ENCODE data around the gene DUT. TPM values are rescaled to one million over a fixed set of nuclear protein-coding genes. Genes with fewer than 3 reads are reported as not detected.

Gene DUT
- total RNA-seq, 1 experiment from 2014 or later: 57.1 TPM

DNA sequence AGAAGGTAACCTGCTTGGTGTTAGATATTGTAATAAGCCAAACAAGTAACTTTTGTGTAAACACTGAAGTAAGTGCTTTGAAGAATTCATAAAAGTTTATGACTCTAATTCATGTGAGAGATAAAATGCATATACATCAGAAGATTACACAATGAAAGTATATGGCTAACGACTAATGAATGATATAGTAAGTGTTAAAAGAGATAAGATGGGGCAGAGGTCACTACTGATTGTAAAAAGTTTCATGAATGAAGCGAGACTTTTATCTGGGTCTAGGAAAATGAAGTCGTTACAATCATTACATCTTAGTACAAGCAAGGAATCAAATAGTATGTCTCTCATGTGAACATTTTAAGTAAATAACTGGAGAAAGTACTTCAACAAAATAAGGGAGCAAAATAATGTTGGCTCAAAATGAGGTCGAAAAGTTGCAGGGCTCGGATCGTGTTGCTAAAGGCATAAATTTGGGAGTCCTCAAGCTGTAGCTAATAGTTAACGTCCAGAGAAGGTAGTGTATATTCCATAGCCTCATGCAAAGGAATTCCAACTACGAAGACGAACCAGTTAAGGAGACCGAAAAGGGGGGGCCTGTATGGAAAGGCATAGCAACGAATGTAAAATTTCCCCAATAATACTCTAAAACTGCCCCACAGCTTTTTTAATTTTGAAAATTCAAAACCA lies 984 bp upstream of the DUT start:
- peak; percentile 41 for DNase-seq (ENCODE audit: low spot score)

DNA sequence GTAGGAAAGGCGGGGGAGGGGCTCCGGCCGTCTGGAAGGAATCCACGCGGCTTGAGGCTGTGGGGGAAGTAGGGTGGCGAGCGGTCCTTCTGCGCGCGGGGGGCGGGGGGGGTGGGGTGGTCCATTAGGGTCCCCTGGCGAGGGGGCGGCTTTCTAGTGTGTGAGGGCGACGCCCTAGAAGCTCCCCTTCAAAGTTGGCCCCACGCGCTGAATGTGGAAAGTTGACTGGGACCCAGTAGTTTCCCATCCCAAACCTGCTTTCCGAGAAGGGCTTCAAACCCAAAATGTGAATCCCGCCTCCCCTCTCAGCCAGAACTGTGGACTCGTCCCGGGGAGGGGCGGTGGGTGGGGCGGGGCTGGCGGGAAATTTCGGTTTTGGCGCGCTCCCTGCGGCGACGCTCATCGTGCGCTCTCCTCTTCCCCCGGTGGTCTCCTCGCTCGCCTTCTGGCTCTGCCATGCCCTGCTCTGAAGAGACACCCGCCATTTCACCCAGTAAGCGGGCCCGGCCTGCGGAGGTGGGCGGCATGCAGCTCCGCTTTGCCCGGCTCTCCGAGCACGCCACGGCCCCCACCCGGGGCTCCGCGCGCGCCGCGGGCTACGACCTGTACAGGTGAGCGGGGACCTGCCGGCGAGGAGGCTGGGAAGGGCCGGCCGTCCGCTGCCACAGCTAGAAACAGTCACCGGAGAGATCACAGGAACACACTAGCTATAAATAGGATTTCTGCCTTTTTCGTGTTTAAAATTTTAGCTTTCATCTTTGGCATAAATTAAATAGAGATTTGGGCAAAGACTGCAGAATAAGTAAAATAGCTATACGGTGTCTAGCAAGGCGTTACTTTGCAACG lies 790 bp downstream of the DUT start:
- peak; percentile 38 for DNase-seq (ENCODE audit: low spot score)

DNA sequence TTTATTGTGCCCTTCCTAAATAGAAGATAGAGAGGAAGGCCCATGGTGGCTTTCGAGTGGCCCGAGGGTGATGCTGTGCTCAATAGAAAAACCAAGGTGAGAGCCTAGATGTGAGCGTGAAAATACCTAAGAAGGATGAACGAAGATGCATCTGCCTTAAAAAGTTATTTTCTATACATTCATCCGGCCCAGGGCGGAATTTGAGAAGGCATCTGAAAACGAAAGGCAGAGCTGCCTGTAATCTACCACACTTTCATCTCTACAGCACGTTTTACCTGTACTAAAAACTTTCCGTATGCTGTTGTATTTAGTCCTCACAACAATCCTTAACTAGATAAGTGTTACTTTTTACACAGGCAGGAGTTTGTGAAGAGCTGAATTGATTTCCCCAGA lies 1.4 kb downstream of the DUT start:
- peak; percentile 10 for DNase-seq (ENCODE audit: low spot score)

DNA sequence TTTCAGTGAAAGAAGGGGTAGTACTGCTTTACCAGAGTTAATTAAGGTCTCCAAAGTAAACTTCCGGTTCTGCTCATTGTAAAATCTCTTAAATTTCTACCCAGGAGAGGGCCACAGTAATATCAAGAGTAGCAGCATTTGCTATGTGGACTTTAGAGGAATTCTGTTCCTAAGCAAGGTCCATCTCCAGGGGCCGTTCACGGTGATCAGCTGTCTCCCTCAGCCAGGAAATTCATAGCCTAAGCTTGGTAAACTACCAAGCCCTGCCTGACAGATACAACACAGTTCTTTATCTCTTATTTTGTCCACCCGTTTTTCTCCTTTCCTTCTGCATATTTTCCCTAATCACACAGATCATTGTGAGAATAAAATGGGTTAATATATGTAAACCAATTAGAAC lies 2.3 kb downstream of the DUT start:
- no peak for DNase-seq (ENCODE audit: low spot score)

- DNase-seq (ENCODE audit: low spot score): no peak
These were observed 3.0 kb downstream of the DUT start for GRCh38 chr15:48334260-48334659.

GRCh38 chr15:48336940-48337339 lies 5.7 kb downstream of the DUT start:
- peak; percentile 20 for DNase-seq (ENCODE audit: low spot score)

- no peak for DNase-seq (ENCODE audit: low spot score)
These were observed 6.4 kb downstream of the DUT start for GRCh38 chr15:48337607-48338006.

- DNase-seq (ENCODE audit: low spot score): no peak
These were observed 8.9 kb downstream of the DUT start for GRCh38 chr15:48340111-48340510.

- DNase-seq (ENCODE audit: low spot score): no peak
These were observed 12.6 kb downstream of the DUT start for GRCh38 chr15:48343865-48344264.

DNA sequence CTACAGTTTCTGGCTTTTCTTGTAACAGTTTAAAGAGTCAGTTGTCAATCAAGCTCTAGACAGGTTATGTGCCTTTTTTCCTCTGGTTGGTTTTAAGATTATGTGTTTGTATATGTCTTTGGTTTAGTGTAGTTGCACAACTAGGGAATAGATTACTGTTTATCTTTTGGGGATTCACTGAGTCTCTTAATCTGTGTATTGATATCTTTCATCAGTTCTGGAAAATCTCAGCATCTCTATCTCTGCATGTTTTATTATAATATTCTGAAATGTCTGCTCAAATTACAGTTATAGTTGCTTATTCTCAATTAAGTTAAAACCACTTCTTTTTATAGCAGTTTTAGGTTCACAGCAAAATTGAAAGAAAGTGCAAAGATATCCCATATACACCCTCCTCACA lies 14.3 kb downstream of the DUT start:
- no peak for DNase-seq (ENCODE audit: low spot score)

GRCh38 chr15:48352474-48353072 lies 21.3 kb downstream of the DUT start:
- peak; percentile 86 for DNase-seq (ENCODE audit: low spot score)

DNA sequence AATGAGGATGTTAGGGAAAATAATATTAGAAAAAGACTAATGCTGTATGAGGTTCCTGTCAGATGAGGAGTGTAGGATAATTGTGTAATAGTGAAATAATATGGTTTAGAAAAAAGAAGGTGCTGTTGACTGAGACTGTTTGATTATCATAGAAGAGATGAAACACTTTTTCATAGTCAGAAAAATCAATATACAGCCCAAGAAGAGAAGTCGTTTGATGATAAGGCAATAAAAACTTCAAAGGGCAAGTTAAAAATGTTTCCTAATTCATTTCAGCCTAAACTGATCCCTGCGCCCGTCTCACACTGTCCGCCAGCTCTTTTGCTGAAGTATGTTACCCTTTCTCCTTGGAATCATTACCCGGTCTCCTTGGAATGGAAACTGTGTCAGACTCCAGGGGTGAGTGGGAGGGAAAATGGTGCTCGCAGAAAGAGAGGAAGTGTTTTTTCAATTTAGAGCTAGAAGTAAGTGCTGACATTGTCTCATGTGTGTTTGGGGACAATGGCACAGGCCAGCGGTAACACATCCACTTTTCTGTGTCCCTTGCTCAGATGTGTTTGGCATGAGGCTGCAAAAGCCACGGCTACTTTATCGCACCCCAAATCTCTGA lies 23.6 kb downstream of the DUT start:
- no peak for DNase-seq (ENCODE audit: low spot score)

DNA sequence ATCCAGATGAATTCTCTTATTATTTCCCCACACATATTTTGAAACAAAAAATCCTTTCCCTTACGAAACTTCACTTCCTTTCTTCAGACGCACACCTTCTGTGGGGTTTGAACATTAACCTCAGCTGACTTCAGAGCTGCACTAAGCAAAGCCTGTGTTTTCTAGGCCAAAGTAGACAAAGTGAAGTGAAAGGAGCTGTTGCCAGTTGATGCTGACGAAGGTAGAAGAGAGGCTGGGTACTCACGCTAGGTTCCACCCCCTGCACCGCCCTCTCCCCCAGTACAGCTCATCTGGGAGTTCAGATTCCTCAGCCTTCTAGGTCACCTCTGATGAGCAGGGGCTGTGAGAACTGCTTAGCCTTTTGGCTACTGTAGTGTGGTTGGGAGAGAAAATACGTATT lies 24.1 kb downstream of the DUT start:
- DNase-seq (ENCODE audit: low spot score): no peak

DNA sequence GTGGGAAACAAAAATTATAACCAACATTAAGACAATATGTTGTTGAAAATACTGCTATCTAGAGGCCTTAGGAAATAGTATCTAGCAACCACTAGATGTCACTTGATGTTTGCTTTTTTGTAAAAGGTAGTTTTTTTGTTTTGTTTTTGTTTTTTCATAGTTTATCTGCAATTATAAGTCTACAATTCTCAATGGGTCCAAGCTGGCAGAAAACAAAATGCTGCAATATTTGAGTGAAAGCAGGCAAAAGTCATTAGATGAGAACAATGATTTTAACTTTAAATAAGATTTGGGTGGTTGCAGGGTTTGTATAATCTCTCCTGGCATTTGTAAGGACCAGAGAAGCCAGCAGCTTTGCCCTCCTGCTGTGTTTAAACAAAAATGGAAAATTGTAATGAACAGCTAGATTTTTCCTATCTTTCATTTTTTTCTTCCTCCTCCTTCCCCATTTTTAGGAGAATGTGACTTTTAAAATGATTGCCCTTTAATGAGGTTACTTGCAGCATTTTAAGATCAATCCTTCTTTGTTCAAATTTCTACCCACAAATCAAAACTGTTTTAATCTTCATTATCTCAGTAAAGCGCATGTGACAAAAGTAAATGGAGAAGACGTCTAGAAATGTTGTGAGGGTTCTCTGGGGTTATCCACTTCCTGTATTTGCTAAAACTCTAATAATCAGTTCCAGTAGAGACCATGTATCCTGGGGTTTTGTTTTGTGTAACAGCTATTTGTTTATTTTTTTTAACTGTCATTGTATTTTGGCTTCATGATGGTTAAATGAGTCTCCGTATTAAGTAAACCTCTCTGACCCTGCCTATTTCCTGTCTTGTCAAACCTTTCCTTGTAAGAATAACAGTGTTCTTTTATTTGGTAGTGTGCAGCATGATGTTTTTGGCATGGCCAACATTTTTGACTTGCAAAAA lies 27.3 kb downstream of the DUT start:
- DNase-seq (ENCODE audit: low spot score): peak; percentile 34

- DNase-seq (ENCODE audit: low spot score): no peak
These were observed 29.6 kb downstream of the DUT start for GRCh38 chr15:48360841-48361240.

GRCh38 chr15:48361685-48362084 lies 30.5 kb downstream of the DUT start:
- DNase-seq (ENCODE audit: low spot score): no peak

DNA sequence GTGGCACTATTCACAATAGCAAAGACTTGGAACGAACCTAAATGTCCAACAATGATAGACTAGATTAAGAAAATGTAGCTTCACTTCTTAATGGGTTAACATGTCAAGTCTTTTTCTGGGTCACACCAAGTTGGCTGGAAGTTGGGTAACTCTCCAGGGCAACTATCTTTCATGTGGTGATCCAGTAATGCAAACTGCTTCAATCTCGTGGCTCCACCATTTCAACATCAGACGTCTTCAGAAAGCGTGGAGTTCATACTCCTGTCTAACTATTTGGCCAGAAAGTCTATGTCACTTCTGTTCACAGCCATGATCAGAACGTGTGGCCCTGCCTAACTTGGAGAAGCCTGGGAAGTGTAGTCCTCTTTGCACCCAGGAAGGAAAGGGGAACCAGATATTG lies 32.2 kb downstream of the DUT start:
- no peak for DNase-seq (ENCODE audit: low spot score)

DNA sequence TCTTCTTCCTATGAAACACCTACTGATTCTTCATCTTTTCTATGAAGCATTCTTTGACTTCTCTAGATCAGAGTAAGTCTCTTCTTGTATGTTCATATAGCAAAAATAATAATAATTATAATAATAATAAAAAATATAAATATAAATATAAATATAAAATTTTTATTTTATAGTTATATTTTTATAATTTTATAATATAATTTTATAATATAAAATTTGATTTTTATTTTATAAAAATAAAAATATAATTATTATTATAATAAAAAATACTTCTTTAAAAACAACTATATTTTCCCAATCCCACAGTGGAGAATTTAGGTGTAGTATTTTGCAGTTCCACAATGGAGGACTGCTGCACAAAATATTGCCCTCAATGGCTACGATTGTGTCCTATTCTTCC lies 34.3 kb downstream of the DUT start:
- DNase-seq (ENCODE audit: low spot score): no peak

DNA sequence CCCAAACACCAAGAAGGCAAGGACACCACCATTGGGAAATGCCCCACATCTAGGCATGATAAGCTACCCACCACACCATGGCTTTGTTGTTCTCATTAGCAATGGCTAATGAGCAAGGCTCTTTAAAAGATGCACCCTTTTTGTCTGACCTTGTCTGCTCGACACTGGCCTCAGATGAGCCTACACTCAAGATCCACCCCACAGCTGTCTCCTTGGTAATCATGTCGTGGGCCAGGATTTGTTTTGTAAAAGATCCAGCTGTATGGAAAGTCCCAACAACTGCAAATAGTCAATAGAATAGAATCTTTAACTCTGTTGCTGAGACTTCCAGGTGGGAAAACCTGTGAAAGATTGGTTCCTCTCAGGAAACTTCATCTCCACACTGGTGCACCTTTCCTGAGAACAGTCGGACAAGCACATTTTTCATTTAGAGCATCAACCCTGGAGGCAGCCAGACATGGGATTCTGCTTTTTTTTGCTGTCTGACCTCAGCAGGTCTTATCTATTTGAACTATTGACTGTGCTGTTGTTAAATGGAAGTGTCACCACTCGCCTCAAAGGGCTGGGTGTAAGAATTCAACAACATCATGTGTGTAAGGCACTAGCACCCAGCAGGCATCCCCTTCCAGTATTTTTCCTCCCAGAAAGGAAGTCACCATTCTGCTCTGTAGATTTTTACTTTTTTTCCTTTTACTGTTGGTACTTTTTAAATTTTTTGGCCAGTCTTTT lies 35.5 kb downstream of the DUT start:
- no peak for DNase-seq (ENCODE audit: low spot score)

- no peak for DNase-seq (ENCODE audit: low spot score)
These were observed 36.3 kb downstream of the DUT start for GRCh38 chr15:48367483-48367882.

GRCh38 chr15:48370460-48370859 lies 39.2 kb downstream of the DUT start:
- no peak for DNase-seq (ENCODE audit: low spot score)

Data from HT-29 (cell line).